ENCODE results near the gene PDIA2. TPM values are rescaled to one million over a fixed set of nuclear protein-coding genes. Genes with fewer than 3 reads are reported as not detected.

Gene PDIA2
- total RNA-seq, 1 experiment from 2014 or later: 1.1 TPM

DNA sequence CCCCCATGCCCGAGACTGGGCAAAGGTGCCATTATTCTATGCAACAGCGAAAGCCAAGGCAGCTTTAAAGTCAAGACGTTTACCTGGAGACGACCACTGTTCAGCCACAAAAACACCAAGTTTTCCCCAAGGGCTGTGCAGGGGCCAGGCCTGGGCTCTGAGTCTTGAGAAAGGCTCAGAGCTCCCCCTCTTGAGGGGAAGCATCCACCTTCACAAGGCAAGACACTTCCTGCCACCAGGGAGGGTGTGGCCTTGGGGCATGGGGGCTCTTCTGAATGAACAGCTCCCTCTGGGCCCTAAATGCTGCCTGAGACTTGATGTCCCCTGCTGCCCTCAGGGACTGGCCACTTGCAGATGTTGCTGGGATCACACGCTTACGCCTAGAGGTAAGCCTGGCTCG is 26.5 kb downstream of the PDIA2 start:
- no peak for DNase-seq (ENCODE audit: low read depth, low spot score)
- ChIA-PET POLR2A (no interaction called here), CTCF (no interaction called here)
- Histone ChIP-seq H3K27ac (ENCODE audit: low read length) (no peak overlapping the region), H3K4me1 (ENCODE audit: control insufficient read depth, insufficient read depth, low read length) (no peaks in the 10 kb centered on the region), H3K27me3 (ENCODE audit: control insufficient read depth, insufficient read depth, low read length) (no peaks in the 10 kb centered on the region), H3K36me3 (ENCODE audit: control insufficient read depth, insufficient read depth, low read length) (no peaks in the 10 kb centered on the region; the same call in 1 of the 2 replicates), H3K9me3 (ENCODE audit: control insufficient read depth, insufficient read depth, low read depth, low read length) (no peaks in the 10 kb centered on the region), H3K4me3 (ENCODE audit: low read depth in 2 of 2, low read length in 2 of 2) (no peak overlapping the region)
- TF ChIP-seq SIN3A (IDR thresholded peaks at IDR 0.05; ENCODE audit: borderline replicate concordance, insufficient read depth, low read depth, low read length) (no peak), POLR2AphosphoS5 (IDR thresholded peaks at IDR 0.05; ENCODE audit: low read depth, low read length) (no peak), TCF7L2 (IDR thresholded peaks at IDR 0.05; ENCODE audit: low read depth, low read length) (no peak)
- TF ChIP-seq, protein P1, sequence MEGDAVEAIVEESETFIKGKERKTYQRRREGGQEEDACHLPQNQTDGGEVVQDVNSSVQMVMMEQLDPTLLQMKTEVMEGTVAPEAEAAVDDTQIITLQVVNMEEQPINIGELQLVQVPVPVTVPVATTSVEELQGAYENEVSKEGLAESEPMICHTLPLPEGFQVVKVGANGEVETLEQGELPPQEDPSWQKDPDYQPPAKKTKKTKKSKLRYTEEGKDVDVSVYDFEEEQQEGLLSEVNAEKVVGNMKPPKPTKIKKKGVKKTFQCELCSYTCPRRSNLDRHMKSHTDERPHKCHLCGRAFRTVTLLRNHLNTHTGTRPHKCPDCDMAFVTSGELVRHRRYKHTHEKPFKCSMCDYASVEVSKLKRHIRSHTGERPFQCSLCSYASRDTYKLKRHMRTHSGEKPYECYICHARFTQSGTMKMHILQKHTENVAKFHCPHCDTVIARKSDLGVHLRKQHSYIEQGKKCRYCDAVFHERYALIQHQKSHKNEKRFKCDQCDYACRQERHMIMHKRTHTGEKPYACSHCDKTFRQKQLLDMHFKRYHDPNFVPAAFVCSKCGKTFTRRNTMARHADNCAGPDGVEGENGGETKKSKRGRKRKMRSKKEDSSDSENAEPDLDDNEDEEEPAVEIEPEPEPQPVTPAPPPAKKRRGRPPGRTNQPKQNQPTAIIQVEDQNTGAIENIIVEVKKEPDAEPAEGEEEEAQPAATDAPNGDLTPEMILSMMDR (IDR thresholded peaks at IDR 0.05): no peak
- TF ChIP-seq, protein P2, sequence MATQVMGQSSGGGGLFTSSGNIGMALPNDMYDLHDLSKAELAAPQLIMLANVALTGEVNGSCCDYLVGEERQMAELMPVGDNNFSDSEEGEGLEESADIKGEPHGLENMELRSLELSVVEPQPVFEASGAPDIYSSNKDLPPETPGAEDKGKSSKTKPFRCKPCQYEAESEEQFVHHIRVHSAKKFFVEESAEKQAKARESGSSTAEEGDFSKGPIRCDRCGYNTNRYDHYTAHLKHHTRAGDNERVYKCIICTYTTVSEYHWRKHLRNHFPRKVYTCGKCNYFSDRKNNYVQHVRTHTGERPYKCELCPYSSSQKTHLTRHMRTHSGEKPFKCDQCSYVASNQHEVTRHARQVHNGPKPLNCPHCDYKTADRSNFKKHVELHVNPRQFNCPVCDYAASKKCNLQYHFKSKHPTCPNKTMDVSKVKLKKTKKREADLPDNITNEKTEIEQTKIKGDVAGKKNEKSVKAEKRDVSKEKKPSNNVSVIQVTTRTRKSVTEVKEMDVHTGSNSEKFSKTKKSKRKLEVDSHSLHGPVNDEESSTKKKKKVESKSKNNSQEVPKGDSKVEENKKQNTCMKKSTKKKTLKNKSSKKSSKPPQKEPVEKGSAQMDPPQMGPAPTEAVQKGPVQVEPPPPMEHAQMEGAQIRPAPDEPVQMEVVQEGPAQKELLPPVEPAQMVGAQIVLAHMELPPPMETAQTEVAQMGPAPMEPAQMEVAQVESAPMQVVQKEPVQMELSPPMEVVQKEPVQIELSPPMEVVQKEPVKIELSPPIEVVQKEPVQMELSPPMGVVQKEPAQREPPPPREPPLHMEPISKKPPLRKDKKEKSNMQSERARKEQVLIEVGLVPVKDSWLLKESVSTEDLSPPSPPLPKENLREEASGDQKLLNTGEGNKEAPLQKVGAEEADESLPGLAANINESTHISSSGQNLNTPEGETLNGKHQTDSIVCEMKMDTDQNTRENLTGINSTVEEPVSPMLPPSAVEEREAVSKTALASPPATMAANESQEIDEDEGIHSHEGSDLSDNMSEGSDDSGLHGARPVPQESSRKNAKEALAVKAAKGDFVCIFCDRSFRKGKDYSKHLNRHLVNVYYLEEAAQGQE (IDR thresholded peaks at IDR 0.05; ENCODE audit: insufficient read depth in 1 of 2, low read depth in 2 of 2, low read length in 1 of 2): no peak
- no TSS peak for BruUV-seq (replicated peaks)
- in situ Hi-C loops (cut with HindIII; ENCODE audit: low pct_unique_long_range_greater_than_20kb, low sequenced_read_pairs): no loop called here
- ATAC-seq: no peak
- intact Hi-C loops (cut with micrococcal nuclease; ENCODE audit: unreplicated experiment): no loop called here

DNA sequence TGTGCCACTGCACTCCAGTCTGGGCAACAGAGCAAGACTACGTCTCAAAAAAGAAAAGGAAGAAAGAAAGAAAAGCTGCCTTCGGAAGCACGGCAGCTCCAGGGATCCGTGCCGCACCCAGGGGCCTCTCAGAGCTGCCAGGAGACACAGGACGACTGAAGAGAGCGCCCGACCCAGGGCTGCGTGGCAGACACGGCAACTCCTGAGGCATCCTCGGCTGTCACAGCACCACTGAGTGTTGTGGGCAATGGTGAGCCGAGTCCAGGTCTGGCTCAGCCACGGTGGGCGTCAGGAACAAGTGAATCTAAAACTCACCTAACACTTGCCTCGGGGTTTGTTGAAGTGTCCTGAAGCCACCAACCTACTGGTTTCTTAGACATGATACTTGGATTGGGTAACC is 28.8 kb downstream of the PDIA2 start:
- Histone ChIP-seq H3K27ac (ENCODE audit: low read length) (no peak overlapping the region), H3K27me3 (ENCODE audit: control insufficient read depth, insufficient read depth, low read length) (no peaks in the 10 kb centered on the region), H3K4me3 (ENCODE audit: low read depth in 2 of 2, low read length in 2 of 2) (no peak overlapping the region), H3K4me1 (ENCODE audit: control insufficient read depth, insufficient read depth, low read length) (no peaks in the 10 kb centered on the region), H3K9me3 (ENCODE audit: control insufficient read depth, insufficient read depth, low read depth, low read length) (no peaks in the 10 kb centered on the region), H3K36me3 (ENCODE audit: control insufficient read depth, insufficient read depth, low read length) (no peaks in the 10 kb centered on the region; the same call in 1 of the 2 replicates)
- TF ChIP-seq TCF7L2 (IDR thresholded peaks at IDR 0.05; ENCODE audit: low read depth, low read length) (no peak), POLR2AphosphoS5 (IDR thresholded peaks at IDR 0.05; ENCODE audit: low read depth, low read length) (no peak), SIN3A (IDR thresholded peaks at IDR 0.05; ENCODE audit: borderline replicate concordance, insufficient read depth, low read depth, low read length) (no peak)
- TF ChIP-seq, protein P2 (IDR thresholded peaks at IDR 0.05; ENCODE audit: insufficient read depth in 1 of 2, low read depth in 2 of 2, low read length in 1 of 2): no peak
- TF ChIP-seq, protein P1 (IDR thresholded peaks at IDR 0.05): no peak
- ATAC-seq (no peak), DNase-seq (ENCODE audit: low read depth, low spot score) (no peak)
- CTCF ChIA-PET: no interaction called here
- BruUV-seq (replicated peaks): no TSS peak
- intact Hi-C loops (cut with micrococcal nuclease; ENCODE audit: unreplicated experiment) (no loop called here), in situ Hi-C loops (cut with HindIII; ENCODE audit: low pct_unique_long_range_greater_than_20kb, low sequenced_read_pairs) (no loop called here)
- POLR2A ChIA-PET: no interaction called here
